HEK293T (cell line): ENCODE data around the gene PLTP.

ENCODE experiments used
- CTCF ChIA-PET: fragments of 350-600 bp; formaldehyde crosslinking; extraction: SDS; loops from one replicate; lab custom pipeline; 2021; ENCODE audit warnings: antibody characterized with exemption, inconsistent platforms; lab: Yijun Ruan, JAX
- POLR2A ChIA-PET: fragments of 350-600 bp; formaldehyde crosslinking; extraction: SDS; loops from one replicate; lab custom pipeline; 2020; ENCODE audit warnings: antibody characterized with exemption, inconsistent platforms; lab: Yijun Ruan, JAX
- DNase-seq: peaks from one replicate; pipeline ENCODE4 v3.0.0; 2012; ENCODE audit warnings: mixed read lengths; ENCODE audit errors: extremely low spot score
- ARNT ChIP-seq: fragments of 450-650 bp; IDR thresholded peaks from 2 replicates; pipeline ENCODE4 v1.6.1; 2017; ENCODE audit warnings: mild to moderate bottlenecking
- BHLHE40 ChIP-seq: fragments of 450-650 bp; IDR thresholded peaks from 2 replicates; pipeline ENCODE4 v1.6.1; 2016; ENCODE audit warnings: mild to moderate bottlenecking, moderate library complexity, borderline replicate concordance
- CTBP1 ChIP-seq: fragments of 450-650 bp; IDR thresholded peaks from 2 replicates; pipeline ENCODE4 v1.6.1; 2016; ENCODE audit warnings: borderline replicate concordance
- ELF4 ChIP-seq: fragments of 450-650 bp; IDR thresholded peaks from 2 replicates; pipeline ENCODE4 v1.6.1; 2017; ENCODE audit warnings: antibody characterized with exemption
- FOXA1 ChIP-seq: fragments of 450-650 bp; IDR thresholded peaks from 2 replicates; pipeline ENCODE4 v1.6.1; 2016; ENCODE audit warnings: mild to moderate bottlenecking
- FOXK2 ChIP-seq: fragments of 450-650 bp; IDR thresholded peaks from 2 replicates; pipeline ENCODE4 v1.6.1; 2016; ENCODE audit warnings: mild to moderate bottlenecking
- FOXM1 ChIP-seq: fragments of 450-650 bp; IDR thresholded peaks from 2 replicates; pipeline ENCODE4 v1.6.1; 2017; ENCODE audit warnings: mild to moderate bottlenecking, borderline replicate concordance
- HDGF ChIP-seq: fragments of 450-650 bp; IDR thresholded peaks from 2 replicates; pipeline ENCODE4 v1.6.1; 2017; ENCODE audit warnings: antibody characterized with exemption, borderline replicate concordance
- L3MBTL2 ChIP-seq: fragments of 450-650 bp; conservative IDR thresholded peaks from 2 replicates; pipeline ENCODE4 v1.6.1; 2016; ENCODE audit warnings: mild to moderate bottlenecking
- LEF1 ChIP-seq: fragments of 450-650 bp; IDR thresholded peaks from 2 replicates; pipeline ENCODE4 v1.6.1; 2017; ENCODE audit warnings: mild to moderate bottlenecking, borderline replicate concordance
- NFRKB ChIP-seq: fragments of 450-650 bp; IDR thresholded peaks from 2 replicates; pipeline ENCODE4 v1.6.1; 2016; ENCODE audit warnings: mild to moderate bottlenecking, moderate library complexity
- SP1 ChIP-seq: fragments of 450-650 bp; IDR thresholded peaks from 2 replicates; pipeline ENCODE4 v1.6.1; 2017
- SUZ12 ChIP-seq: fragments of 450-650 bp; IDR thresholded peaks from 2 replicates; pipeline ENCODE4 v1.6.1; 2016; ENCODE audit warnings: mild to moderate bottlenecking
- TARDBP ChIP-seq: fragments of 450-650 bp; IDR thresholded peaks from 2 replicates; pipeline ENCODE4 v1.6.1; 2016
- ZNF384 ChIP-seq: fragments of 450-650 bp; IDR thresholded peaks from 2 replicates; pipeline ENCODE4 v1.6.1; 2016
- TF ChIP-seq, protein P1 (sequence below): fragments of 450-650 bp; IDR thresholded peaks from 2 replicates; pipeline ENCODE4 v1.6.1; 2016

PLTP gene

DNA sequence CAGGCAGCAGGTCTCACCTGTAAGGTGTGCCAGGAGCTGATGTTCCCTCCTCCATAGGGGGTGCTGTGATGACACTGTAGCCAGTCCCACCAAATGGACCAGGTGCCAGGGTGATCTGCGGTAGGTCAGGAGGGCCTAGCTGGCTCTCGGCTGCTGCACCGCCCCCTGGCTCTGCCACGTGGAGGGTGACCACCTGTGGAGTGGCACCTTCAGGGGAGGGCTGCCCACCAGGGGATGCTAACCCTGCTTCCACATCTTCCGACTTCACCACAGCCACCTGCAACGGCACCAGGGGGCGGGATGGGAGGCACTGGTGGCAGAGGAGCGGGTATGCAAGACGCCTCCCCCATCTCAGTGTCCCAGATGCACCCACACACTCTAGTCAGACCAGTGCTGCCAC is 41.7 kb upstream of the PLTP start:
- ChIA-PET POLR2A (no interaction called here), CTCF (no interaction called here)
- TF ChIP-seq BHLHE40 = no peak
- TF ChIP-seq TARDBP = no peak
- no peak for TF ChIP-seq ARNT
- TF ChIP-seq, protein P1, sequence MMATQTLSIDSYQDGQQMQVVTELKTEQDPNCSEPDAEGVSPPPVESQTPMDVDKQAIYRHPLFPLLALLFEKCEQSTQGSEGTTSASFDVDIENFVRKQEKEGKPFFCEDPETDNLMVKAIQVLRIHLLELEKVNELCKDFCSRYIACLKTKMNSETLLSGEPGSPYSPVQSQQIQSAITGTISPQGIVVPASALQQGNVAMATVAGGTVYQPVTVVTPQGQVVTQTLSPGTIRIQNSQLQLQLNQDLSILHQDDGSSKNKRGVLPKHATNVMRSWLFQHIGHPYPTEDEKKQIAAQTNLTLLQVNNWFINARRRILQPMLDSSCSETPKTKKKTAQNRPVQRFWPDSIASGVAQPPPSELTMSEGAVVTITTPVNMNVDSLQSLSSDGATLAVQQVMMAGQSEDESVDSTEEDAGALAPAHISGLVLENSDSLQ = no peak
- TF ChIP-seq FOXM1 = no peak
- TF ChIP-seq CTBP1 = no peak
- TF ChIP-seq SUZ12 = no peak
- TF ChIP-seq L3MBTL2 = no peak
- TF ChIP-seq ELF4 = no peak
- TF ChIP-seq SP1 = no peak
- TF ChIP-seq FOXK2 = no peak
- no peak for TF ChIP-seq ZNF384
- no peak for TF ChIP-seq HDGF
- no peak for TF ChIP-seq LEF1
- TF ChIP-seq FOXA1 = no peak
- no peak for TF ChIP-seq NFRKB
- DNase-seq = no peak

DNA sequence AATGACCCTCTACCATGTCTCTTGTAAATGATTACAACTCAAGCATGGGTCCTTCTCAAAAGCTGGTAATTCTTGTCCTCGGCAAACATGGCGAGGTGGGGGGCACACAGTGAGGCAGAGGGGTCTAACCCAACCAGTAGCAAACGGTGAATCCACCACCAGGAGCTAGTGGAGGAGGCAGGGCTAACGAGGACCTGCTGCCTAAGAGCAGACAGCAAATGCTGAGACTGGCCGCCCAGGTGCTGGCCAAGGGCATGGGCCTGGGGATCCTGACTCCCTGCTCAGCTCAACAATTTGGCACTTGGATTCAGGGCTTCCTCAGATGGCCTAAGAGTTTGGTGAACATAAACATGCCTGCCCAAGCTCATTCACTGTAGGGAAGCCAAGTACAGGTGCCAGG is 40.9 kb upstream of the PLTP start:
- TF ChIP-seq HDGF (no peak), FOXM1 (no peak), CTBP1 (no peak), NFRKB (no peak)
- POLR2A ChIA-PET = interaction anchor here (1.3 kb wide), 1 partner anchor 18 kb away, joined by 5 read pairs; no protein-coding TSS in a partner anchor
- CTCF ChIA-PET = interaction anchor here (0.9 kb wide), 1 partner anchor 17 kb away, joined by 4 read pairs; no protein-coding TSS in a partner anchor
- no peak for DNase-seq

DNA sequence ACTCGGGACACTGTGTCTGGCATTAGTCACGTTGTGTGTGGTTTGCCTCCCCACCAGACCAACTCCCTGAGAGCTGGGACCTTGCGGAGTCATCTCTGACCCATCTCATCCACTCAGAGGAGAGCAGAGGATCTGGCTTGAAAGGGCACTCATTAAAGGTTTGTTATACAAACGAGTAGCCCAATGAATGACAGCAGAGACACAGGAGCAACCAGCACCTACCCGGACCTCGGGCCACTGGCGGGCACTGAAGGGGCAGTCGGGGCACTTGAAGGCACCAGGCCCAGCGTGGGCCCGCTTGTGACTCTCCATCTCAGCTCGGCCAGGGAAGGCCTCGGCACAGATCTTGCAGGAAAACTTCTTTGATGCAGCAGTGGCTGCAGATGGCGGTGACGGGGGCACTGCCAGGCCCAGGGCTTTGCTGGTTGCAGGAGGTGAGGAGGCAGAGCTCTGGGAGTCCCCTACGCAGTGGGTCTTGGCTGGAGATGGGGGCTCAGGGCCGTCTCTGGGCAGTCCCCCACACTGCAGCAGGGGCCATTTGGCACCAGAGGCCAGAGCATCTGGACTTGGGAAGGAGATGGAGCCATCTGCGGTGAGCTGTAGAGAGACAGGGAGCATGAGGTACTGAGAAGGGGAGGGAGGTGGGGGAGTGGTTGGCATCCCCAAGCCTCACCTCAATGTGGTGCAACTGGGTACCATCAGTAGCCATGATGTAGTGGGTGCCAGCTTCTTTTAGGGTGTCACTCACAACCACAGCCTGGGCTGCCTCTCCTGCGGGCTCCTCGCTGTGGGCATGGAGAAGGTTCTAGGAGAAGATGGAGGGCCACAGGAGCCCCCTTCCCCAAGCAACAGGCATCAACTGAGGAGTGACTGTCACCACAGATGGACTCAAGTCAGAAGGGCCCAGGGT is 40.2 kb upstream of the PLTP start:
- TF ChIP-seq L3MBTL2 (no peak), BHLHE40 (no peak), FOXK2 (no peak), CTBP1 (no peak), LEF1 (no peak), ELF4 (no peak), SP1 (no peak), TARDBP (no peak), FOXA1 (no peak), FOXM1 (no peak), HDGF (no peak), ARNT (no peak), SUZ12 (no peak), NFRKB (no peak), ZNF384 (no peak)
- TF ChIP-seq, protein P1 = no peak
- ChIA-PET POLR2A (interaction anchor here (1.3 kb wide), 1 partner anchor 17 kb away, joined by 5 read pairs; no protein-coding TSS in a partner anchor), CTCF (interaction anchor here (0.9 kb wide), 1 partner anchor 18 kb away, joined by 4 read pairs; no protein-coding TSS in a partner anchor)
- DNase-seq = no peak

DNA sequence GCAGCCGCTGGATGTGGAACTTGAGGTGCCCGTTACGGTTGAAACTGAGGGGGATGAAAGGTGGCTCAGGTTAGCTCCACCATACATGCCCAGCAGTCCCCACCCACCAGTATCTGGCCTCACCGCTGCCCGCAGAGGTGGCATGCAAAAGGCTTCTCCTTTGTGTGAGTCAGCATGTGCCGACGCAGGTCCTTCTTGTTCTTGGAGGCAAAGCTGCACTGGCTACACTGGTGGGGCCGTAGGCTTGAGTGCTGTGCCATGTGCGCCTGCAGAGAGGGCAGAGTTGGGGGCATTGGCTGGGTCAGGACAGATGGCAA is 38.3 kb upstream of the PLTP start:
- ChIA-PET CTCF (no interaction called here), POLR2A (interaction anchor here (3.5 kb wide), 1 partner anchor 16 kb away, joined by 15 read pairs; the partner anchor contains the start of gene PCIF1)
- TF ChIP-seq TARDBP (no peak), L3MBTL2 (no peak), FOXA1 (no peak)
- no peak for DNase-seq

DNA sequence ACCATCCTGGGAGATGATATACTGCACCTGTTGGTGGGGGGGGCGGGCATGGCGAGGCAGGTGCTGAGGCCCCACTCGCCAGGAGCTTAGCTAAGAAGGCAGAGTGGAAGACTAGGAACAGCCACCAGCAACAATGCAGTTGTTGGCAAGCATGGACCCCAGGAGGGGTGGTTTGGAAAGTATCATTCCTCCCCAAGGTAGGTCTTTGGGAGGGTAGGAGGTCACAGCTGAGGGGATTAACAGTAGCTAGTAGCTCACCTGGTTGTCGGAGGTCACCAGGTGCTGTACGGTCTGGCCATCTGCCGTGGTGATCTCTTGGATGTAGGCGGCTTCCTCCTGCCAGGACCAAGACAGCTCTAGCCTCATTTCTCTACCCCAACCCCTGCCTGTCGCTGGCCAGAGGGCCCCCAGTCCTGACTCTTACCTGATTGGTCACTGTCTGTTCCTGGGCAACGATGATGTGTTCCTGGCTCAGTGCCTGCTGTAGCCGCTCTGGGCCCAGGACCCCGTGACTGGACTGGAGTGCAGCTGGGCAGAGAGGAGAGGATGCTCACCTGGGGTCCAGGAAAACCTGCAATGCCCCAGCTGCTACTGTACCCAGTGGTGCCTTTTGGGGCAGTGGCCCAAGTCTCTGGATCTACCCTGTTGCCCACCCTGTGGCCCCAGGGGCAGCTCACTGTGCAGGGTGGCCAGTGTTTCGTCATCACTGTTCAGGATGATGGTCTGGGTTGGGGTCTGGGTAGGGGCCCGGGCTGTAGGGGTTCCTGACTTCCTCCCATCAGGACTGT is 37.8 kb upstream of the PLTP start:
- ChIA-PET POLR2A (interaction anchor here (0.7 to 3.5 kb wide), 6 partner anchors 10 to 16 kb away, joined by 3 to 15 read pairs (median 4); partner anchors contain the start of gene PCIF1), CTCF (no interaction called here)
- no peak for DNase-seq
- TF ChIP-seq ELF4 (no peak), L3MBTL2 (no peak), CTBP1 (no peak), ARNT (no peak), BHLHE40 (no peak), FOXA1 (no peak), ZNF384 (no peak), NFRKB (no peak), SUZ12 (no peak), LEF1 (no peak), SP1 (no peak), HDGF (no peak), TARDBP (no peak)
- TF ChIP-seq, protein P1 = no peak
